Activated CD4-positive, alpha-beta memory T cell treated with anti-CD3 and anti-CD28 coated beads for 36 hours (primary cell): ENCODE measurements around the gene VEPH1. TPM values are rescaled to one million over a fixed set of nuclear protein-coding genes. Genes with fewer than 3 reads are reported as not detected.
"Not testable (repeated sequence)": the region's sequence is repeated elsewhere in the genome, so short reads cannot be mapped to it uniquely, and the experiment has no call there.

Source experiments
- CTCF ChIA-PET: fragments of 350-600 bp; sonication (Branson Sonifier 250); formaldehyde crosslinking; loops from one replicate; lab custom pipeline; 2021; ENCODE audit warnings: antibody characterized with exemption, inconsistent platforms; lab: Charles Lee
- POLR2A ChIA-PET: fragments of 350-600 bp; sonication (Branson Sonifier 250); formaldehyde crosslinking; loops from one replicate; lab custom pipeline; 2021; ENCODE audit warnings: antibody characterized with exemption; lab: Charles Lee
- DNase-seq: peaks from one replicate; pipeline ENCODE4 v3.0.0-alpha.2; 2020
- H3K27ac Mint-ChIP-seq: one replicate; pipeline ENCODE4 v1.8.0; 2021; ENCODE audit warnings: mixed read lengths
- H3K27me3 Mint-ChIP-seq: one replicate; pipeline ENCODE4 v1.8.0; 2021; ENCODE audit warnings: mixed read lengths
- H3K36me3 Mint-ChIP-seq: one replicate; pipeline ENCODE4 v1.8.0; 2021; ENCODE audit warnings: mixed read lengths
- H3K4me1 Mint-ChIP-seq: one replicate; pipeline ENCODE4 v1.8.0; 2021; ENCODE audit warnings: low read depth, mixed read lengths
- H3K4me3 Mint-ChIP-seq: one replicate; pipeline ENCODE4 v1.8.0; 2021; ENCODE audit warnings: mild to moderate bottlenecking, mixed read lengths
- H3K9me3 Mint-ChIP-seq: one replicate; pipeline ENCODE4 v1.8.0; 2021; ENCODE audit warnings: mixed read lengths
- intact Hi-C: fragments of 100-400 bp; cut with micrococcal nuclease; formaldehyde crosslinking; loops from one replicate; pipeline ENCODE4 v1.15.1; 2023
- total RNA-seq, 2 experiments: library from RNA; stranded (reverse); gene quantifications; one replicate each; pipeline ENCODE4 v1.2.3, GENCODE V29; 2021

VEPH1 gene
- total RNA-seq, 2 experiments from 2014 or later, result not detected

DNA sequence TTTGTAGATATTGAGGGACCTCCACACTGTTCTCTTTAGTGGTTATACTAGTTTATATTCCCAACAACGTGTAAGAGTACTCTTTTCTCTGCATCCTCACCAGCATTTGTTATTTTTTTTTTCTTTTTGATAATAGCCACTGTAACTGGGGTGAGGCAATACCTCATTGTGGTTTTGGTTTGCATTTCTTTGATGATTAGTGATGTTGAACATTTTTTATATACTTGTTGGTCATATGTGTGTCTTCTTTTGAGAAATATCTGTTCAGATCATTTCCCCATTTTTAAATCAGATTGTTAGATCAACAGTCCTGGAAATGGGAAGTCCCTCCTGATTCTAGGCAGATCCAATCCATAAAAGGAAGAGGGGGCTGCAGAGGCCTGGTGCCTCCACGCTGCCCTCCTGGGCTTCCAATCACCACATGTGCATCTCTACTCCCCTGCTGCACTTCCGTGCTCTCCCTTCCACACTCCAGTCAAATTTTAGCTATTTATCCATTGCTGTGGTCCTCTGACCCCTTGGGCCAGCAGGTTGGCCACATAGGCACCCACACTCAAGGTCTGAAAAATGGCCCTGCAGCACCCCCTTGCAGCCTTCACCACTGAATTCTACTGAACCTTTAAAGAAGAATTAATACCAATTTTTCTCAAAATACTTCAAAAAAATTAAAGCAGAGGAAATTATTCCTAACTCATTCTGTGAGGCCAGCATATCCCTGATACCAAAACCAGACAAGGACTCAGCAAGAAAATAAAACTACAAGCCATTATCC lies 154.7 kb downstream of the VEPH1 start:
- H3K36me3 Mint-ChIP-seq, intact Hi-C loops, H3K4me3 Mint-ChIP-seq, H3K9me3 Mint-ChIP-seq, POLR2A ChIA-PET, H3K27me3 Mint-ChIP-seq, H3K4me1 Mint-ChIP-seq, CTCF ChIA-PET, DNase-seq, H3K27ac Mint-ChIP-seq: not testable (repeated sequence)

DNA sequence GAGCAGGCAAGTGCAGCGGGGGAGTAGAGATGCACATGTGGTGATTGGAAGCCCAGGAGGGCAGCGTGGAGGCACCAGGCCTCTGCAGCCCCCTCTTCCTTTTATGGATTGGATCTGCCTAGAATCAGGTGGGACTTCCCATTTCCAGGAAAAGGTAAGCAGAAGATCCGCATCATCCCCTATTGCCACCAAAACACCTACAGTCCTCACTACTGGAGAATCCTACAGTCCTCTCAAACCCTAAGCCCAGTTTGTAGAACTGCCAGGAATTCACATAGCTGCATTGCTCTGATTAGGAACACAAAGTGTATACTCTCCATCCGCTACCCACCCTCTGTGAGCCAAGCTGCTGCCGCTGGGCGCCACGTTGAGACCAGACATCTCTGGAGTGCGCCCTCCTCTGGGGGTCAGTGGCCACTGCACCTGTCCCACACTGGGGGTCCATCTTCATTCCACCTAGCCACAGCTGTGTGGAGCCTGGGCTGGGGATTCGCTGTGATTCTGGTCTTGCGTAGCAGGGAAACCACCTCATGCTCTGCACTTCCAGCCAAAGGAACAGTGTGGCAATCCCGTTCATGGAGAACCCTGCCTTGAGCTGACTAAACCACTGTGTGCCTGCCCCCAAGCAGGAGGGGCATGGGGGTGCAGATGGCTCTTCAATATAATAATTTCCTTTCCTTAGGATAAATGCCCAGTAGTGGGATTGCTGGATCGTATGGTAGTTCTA lies 155.5 kb downstream of the VEPH1 start:
- H3K36me3 Mint-ChIP-seq, result no peaks in the 10 kb centered on the region
- intact Hi-C loops, result no loop called here
- no peak overlapping the region for H3K4me3 Mint-ChIP-seq

DNA sequence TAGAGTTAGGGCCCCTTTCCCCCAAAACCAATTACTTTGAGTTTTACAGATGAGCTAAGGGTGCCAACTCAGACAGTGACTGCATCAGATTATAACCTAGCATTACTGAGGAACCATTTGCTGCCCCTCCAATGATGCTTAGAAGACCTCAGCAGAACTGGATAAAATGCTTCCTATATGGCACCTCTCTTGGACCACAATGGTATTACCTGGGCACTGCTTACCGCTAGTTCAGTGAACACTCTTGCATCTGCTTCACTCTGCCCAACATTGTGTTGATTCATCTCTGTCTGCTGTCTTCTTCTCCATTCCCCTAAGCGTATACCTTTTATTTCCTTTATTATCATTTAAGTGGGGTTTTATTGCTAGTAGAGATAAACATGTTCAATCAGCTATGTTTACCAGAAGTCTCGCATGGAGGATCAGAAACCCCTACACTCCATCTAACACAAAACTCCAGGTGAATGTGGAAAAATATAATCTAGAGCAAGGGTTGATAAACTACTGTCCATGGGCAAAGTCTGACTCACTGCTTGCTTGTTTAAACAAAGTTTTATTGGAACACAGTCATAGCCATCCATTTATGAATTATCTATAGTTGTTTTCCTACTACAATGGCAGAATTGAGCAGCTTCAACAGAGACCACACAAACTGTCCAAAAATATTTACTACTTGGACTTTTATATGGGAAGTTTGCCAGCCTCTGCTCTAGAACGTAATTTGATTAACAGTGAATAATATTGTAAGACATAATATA lies 166.8 kb downstream of the VEPH1 start:
- ChIA-PET POLR2A (no interaction called here), CTCF (no interaction called here)
- no peak for DNase-seq
- Mint-ChIP-seq H3K4me1 (no peaks in the 10 kb centered on the region), H3K4me3 (no peak overlapping the region), H3K27ac (no peak overlapping the region), H3K27me3 (no peaks in the 10 kb centered on the region), H3K9me3 (peaks cover 5% of the 10 kb centered on the region), H3K36me3 (no peaks in the 10 kb centered on the region)
- intact Hi-C loops, result no loop called here

More for the DNA sequence above, 155.5 kb downstream of the VEPH1 start:
- H3K27ac Mint-ChIP-seq, result no peak overlapping the region
- ChIA-PET POLR2A (no interaction called here), CTCF (no interaction called here)
- no peak for DNase-seq
- no peaks in the 10 kb centered on the region for H3K27me3 Mint-ChIP-seq
- H3K4me1 Mint-ChIP-seq, result no peaks in the 10 kb centered on the region
- peaks cover 12% of the 10 kb centered on the region for H3K9me3 Mint-ChIP-seq

DNA sequence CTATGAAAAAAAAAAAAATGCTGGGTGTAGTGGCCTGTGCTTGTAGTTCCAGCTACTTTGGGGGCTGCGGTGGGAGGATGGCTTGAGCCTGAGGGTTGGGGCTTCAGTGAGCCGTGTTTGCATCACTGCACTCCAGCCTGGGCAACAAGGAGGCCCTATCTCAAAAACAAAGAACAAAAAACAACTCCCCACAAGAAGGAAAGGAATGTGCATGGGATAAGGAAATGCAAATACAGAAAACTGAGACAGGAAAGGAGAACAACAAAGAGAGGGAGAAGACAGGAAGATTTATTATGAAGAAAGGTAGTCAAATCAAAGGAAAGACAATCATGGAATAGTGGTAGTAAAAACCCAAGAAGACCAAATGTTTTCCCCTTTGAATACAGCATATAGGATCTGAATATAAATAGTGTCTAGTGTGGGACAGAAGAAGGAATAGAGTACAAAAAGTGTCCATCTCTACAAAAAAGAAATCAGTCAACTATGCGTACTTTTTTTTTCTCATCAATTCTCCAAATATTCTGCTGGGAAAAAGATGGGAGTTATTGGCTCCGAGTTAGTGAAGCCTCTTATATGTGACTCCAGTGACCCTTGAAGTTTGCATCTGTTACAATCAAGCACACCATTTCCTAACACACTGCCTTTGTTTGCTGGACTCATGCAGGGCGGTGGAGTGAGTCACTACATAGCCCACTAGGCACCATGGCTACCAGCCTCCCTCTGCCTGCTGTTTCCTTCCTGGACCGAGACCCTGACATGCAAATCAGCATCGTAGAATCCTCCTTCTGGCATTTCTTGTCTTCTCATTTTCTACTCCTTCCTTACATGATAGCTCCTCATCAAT lies 167.8 kb downstream of the VEPH1 start:
- intact Hi-C loops, result no loop called here
- H3K4me3 Mint-ChIP-seq, result no peak overlapping the region
- ChIA-PET POLR2A (no interaction called here), CTCF (no interaction called here)
- no peak overlapping the region for H3K27ac Mint-ChIP-seq
- no peaks in the 10 kb centered on the region for H3K27me3 Mint-ChIP-seq
- H3K4me1 Mint-ChIP-seq, result no peaks in the 10 kb centered on the region
- DNase-seq, result no peak
- no peaks in the 10 kb centered on the region for H3K36me3 Mint-ChIP-seq
- H3K9me3 Mint-ChIP-seq, result no peaks in the 10 kb centered on the region

DNA sequence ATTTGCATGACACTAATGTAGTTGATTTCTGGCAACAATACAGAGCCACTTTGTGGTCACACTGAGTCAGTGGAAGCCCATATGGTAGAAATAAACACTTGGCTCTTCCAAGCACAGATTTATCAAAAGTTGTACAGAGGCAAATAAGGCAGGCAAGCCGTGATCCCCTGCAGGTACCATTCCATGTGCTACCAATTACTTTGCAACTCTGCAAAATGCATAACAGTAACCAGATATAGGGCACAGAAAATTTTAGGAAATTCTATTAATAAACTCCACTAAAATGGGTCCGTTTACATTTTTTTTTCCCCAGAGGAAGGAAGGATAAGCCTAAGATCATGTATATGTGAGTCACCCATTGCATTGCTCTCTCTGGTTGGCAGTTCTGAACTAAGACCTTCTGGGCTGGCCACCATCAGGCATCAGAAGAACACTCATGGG lies 169.6 kb downstream of the VEPH1 start:
- CTCF ChIA-PET, result no interaction called here
- POLR2A ChIA-PET, result no interaction called here
- Mint-ChIP-seq H3K27me3 (no peaks in the 10 kb centered on the region), H3K27ac (no peak overlapping the region), H3K4me1 (peaks cover 5% of the 10 kb centered on the region), H3K4me3 (no peak overlapping the region), H3K36me3 (no peaks in the 10 kb centered on the region), H3K9me3 (no peaks in the 10 kb centered on the region)
- no peak for DNase-seq
- intact Hi-C loops, result no loop called here

DNA sequence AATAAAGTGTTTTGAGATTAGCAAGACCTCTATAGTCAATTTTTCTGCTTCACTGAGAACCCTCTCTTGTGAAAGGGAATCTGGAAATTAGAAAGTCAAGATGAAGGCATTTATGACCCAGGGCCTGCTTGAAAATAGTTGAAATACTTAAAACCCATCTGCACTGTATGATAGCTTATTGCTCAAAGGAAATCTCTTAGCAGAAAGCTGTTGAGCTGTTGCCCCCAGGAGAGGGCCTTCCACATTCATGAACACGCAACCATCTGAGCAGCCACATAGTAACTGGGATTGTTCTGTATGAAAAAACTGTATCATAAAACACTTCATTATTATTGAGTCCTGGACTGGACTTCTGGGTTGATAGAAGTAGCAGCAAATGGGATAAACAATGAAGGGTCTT lies 173.0 kb downstream of the VEPH1 start:
- H3K4me3 Mint-ChIP-seq, result no peak overlapping the region
- ChIA-PET POLR2A (interaction anchor here (0.6 kb wide), 1 partner anchor 9 kb away, joined by 4 read pairs; no protein-coding TSS in a partner anchor), CTCF (no interaction called here)
- intact Hi-C loops, result no loop called here
- H3K27ac Mint-ChIP-seq, result no peak overlapping the region
- no peaks in the 10 kb centered on the region for H3K27me3 Mint-ChIP-seq
- peaks cover 2% of the 10 kb centered on the region for H3K9me3 Mint-ChIP-seq
- no peak for DNase-seq
- no peaks in the 10 kb centered on the region for H3K36me3 Mint-ChIP-seq
- H3K4me1 Mint-ChIP-seq, result peaks cover 5% of the 10 kb centered on the region

DNA sequence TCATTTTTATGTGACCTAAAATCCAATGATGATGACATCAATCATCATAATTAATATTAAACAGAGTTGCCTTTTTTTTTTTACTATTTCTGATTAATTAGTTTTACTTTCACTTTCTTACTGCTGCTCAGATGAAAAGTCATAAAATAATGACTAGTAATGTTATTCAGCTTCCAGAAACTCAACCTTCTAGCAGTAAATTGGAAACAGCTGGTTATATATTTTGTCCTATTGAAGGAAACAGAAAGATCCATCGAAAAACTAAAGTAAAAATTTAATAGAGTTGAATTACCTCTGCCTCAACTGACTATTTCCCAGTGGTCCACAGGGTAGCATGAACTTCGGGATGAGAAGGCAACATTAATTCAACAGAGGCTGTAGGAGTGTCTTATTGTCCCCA lies 173.7 kb downstream of the VEPH1 start:
- no peak overlapping the region for H3K27ac Mint-ChIP-seq
- DNase-seq, result no peak
- H3K4me3 Mint-ChIP-seq, result no peak overlapping the region
- no peaks in the 10 kb centered on the region for H3K36me3 Mint-ChIP-seq
- POLR2A ChIA-PET, result interaction anchor here (0.6 kb wide), 1 partner anchor 9 kb away, joined by 4 read pairs; no protein-coding TSS in a partner anchor
- CTCF ChIA-PET, result no interaction called here
- no peaks in the 10 kb centered on the region for H3K27me3 Mint-ChIP-seq
- intact Hi-C loops, result no loop called here
- H3K9me3 Mint-ChIP-seq, result peaks cover 3% of the 10 kb centered on the region
- peaks cover 5% of the 10 kb centered on the region for H3K4me1 Mint-ChIP-seq

DNA sequence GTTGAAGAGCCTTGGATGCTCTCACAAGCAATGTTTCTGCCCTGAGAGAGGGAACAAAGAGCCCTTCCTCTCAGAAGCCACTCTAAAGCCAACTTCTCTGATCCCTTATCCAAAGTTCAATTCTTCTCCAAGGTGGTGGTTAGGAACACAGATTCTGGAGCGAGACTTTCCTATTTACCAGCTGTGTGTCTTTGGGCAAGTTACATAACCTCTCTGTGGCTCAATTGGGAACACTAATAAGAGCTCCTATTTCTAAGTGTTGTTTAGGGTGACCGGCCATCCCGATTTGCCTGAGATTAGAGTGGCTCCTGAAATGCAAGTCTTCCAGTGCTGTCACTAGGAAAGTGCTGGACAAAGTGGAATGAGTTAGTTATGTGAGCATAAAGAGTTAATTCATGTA lies 175.4 kb downstream of the VEPH1 start:
- Mint-ChIP-seq H3K27me3 (no peaks in the 10 kb centered on the region), H3K9me3 (peaks cover 3% of the 10 kb centered on the region), H3K36me3 (no peaks in the 10 kb centered on the region), H3K27ac (no peak overlapping the region), H3K4me3 (no peak overlapping the region), H3K4me1 (peaks cover 5% of the 10 kb centered on the region)
- POLR2A ChIA-PET, result no interaction called here
- DNase-seq, result no peak
- intact Hi-C loops, result no loop called here
- CTCF ChIA-PET, result no interaction called here

DNA sequence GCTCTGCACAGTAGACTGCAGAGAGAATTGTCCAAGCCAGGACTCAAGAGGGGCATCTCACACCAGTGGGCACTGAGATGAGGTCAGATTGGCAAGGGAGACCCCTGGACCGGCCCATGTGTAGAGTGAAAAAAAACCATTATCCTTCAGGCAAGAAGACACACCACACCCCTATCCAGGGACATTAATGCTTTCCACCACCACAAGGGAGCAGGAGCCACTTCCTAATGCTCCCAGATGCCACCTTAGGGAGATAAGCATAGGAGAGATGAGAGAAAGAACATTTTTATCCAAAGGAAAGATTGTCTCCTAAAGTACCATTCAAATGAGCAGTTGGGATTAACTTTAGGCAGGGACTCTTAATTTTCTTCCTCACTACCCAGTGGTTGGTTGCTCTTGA lies 176.2 kb downstream of the VEPH1 start:
- ChIA-PET CTCF (no interaction called here), POLR2A (no interaction called here)
- no peaks in the 10 kb centered on the region for H3K27me3 Mint-ChIP-seq
- intact Hi-C loops, result no loop called here
- H3K4me3 Mint-ChIP-seq, result no peak overlapping the region
- H3K27ac Mint-ChIP-seq, result no peak overlapping the region
- peaks cover 5% of the 10 kb centered on the region for H3K4me1 Mint-ChIP-seq
- DNase-seq, result no peak
- peaks cover 3% of the 10 kb centered on the region for H3K9me3 Mint-ChIP-seq
- H3K36me3 Mint-ChIP-seq, result no peaks in the 10 kb centered on the region

DNA sequence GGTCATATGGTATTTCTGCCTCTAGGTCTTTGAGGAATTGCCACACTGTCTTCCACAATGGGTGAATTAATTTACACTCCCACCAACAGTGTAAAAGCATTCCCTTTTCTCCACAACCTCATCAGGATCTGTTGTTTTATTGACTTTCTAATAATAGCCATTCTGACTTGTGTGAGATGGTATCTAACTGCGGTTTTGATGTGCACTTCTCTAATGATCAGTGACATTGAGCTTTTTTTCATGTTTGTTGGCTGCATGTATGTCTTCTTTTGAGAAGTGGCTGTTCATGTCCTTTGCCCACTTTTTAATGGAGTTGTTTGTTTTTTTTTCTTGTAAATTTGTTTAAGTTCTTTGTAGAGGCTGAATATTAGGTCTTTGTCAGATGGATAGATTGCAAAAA lies 178.3 kb downstream of the VEPH1 start:
- CTCF ChIA-PET, POLR2A ChIA-PET, intact Hi-C loops, H3K9me3 Mint-ChIP-seq, H3K27ac Mint-ChIP-seq, H3K4me1 Mint-ChIP-seq, H3K27me3 Mint-ChIP-seq, H3K36me3 Mint-ChIP-seq, DNase-seq, H3K4me3 Mint-ChIP-seq: not testable (repeated sequence)

DNA sequence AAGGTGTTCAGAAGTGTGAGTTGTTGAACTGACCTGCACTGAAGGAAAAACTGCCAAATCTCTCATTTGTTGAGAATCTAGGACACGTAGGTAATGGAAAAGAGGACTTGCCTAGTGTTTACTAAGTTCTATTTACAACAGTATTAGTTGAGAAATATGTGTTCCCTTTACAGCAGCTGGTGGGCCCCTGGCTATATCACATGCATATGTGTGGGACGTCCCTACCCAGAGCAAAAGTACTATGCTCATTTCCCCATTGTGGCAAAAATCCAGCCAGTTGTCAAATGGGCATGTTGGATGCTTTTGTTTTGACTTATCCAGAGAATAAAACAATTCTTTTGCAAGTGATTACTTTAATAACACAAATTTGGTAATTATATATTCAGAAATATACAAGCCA lies 179.9 kb downstream of the VEPH1 start:
- Mint-ChIP-seq H3K27ac (no peak overlapping the region), H3K4me3 (no peak overlapping the region), H3K36me3 (no peaks in the 10 kb centered on the region), H3K4me1 (no peaks in the 10 kb centered on the region), H3K27me3 (no peaks in the 10 kb centered on the region), H3K9me3 (peaks cover 3% of the 10 kb centered on the region)
- ChIA-PET CTCF (no interaction called here), POLR2A (no interaction called here)
- DNase-seq, result no peak
- intact Hi-C loops, result no loop called here
